Activated naive CD4-positive, alpha-beta T cell treated with anti-CD3 and anti-CD28 coated beads for 36 hours (primary cell): ENCODE measurements around the gene GAL3ST1. TPM values are rescaled to one million over a fixed set of nuclear protein-coding genes. Genes with fewer than 3 reads are reported as not detected.

ENCODE experiments used
- CTCF ChIA-PET: fragments of 350-600 bp; sonication (Branson Sonifier 250); formaldehyde crosslinking; loops from one replicate; lab custom pipeline; 2021; ENCODE audit warnings: antibody characterized with exemption; lab: Charles Lee
- DNase-seq: peaks from one replicate; pipeline ENCODE4 v3.0.0-alpha.2; 2020
- H3K27ac Mint-ChIP-seq: one replicate; pipeline ENCODE4 v1.8.0; 2021; ENCODE audit warnings: mild to moderate bottlenecking, mixed read lengths
- H3K27me3 Mint-ChIP-seq: one replicate; pipeline ENCODE4 v1.8.0; 2021; ENCODE audit warnings: low read depth, mixed read lengths
- H3K36me3 Mint-ChIP-seq: one replicate; pipeline ENCODE4 v1.8.0; 2021; ENCODE audit warnings: low read depth, mixed read lengths
- H3K4me1 Mint-ChIP-seq: one replicate; pipeline ENCODE4 v1.8.0; 2021; ENCODE audit warnings: low read depth, mixed read lengths
- H3K4me3 Mint-ChIP-seq: one replicate; pipeline ENCODE4 v1.8.0; 2021; ENCODE audit warnings: mild to moderate bottlenecking, moderate library complexity, mixed read lengths
- H3K9me3 Mint-ChIP-seq: one replicate; pipeline ENCODE4 v1.8.0; 2021; ENCODE audit warnings: mixed read lengths
- intact Hi-C: fragments of 100-400 bp; cut with micrococcal nuclease; formaldehyde crosslinking; loops from one replicate; pipeline ENCODE4 v1.15.1; 2023
- total RNA-seq, 2 experiments: library from RNA; stranded (reverse); gene quantifications; one replicate each; pipeline ENCODE4 v1.2.3, GENCODE V29; 2021

GAL3ST1 gene
- total RNA-seq, 2 experiments from 2014 or later, result 0.27 to 0.29 TPM

- CTCF ChIA-PET, result interaction anchor here (0.6 to 2.8 kb wide), 8 partner anchors 26 to 162 kb away, joined by 3 to 18 read pairs (median 3); no protein-coding TSS in a partner anchor
- Mint-ChIP-seq H3K4me1 (peaks cover 32% of the 10 kb centered on the region), H3K27ac (no peak overlapping the region), H3K4me3 (peak overlapping the region; percentile 74), H3K9me3 (no peaks in the 10 kb centered on the region), H3K36me3 (no peaks in the 10 kb centered on the region), H3K27me3 (no peaks in the 10 kb centered on the region)
- DNase-seq, result no peak
- intact Hi-C loops, result loop anchor here (2.0 to 10.0 kb wide), 3 partner anchors 15 to 293 kb away; partner anchors contain the start of gene SLC35E4
Observed at GRCh38 chr22:30607300-30607930, 33.0 kb upstream of the GAL3ST1 start.

GRCh38 chr22:30606455-30607299 is 32.2 kb upstream of the GAL3ST1 start, which contains the start of gene TCN2:
Gene TCN2 (plus strand): TSS chr22:30607174. CDS start chr22:30607332, 158 bp downstream.
- intact Hi-C loops, result loop anchor here (2.0 to 10.0 kb wide), 3 partner anchors 14 to 292 kb away; partner anchors contain the start of gene SLC35E4
- DNase-seq, result peak; percentile 78
- Mint-ChIP-seq H3K9me3 (peaks cover 1% of the 10 kb centered on the region), H3K4me3 (peak within 1 kb of the TSS; percentile 74), H3K36me3 (no peaks in the 10 kb centered on the region), H3K27ac (no peak within 1 kb of the TSS), H3K27me3 (no peaks in the 10 kb centered on the region), H3K4me1 (peaks cover 33% of the 10 kb centered on the region)
- CTCF ChIA-PET, result interaction anchor here (0.6 to 2.8 kb wide), 10 partner anchors 9 to 162 kb away, joined by 3 to 18 read pairs (median 4); partner anchors contain the start of gene PES1

GRCh38 chr22:30605449-30606110 is 31.1 kb upstream of the GAL3ST1 start:
- Mint-ChIP-seq H3K4me3 (no peak overlapping the region), H3K9me3 (peaks cover 1% of the 10 kb centered on the region), H3K27ac (no peak overlapping the region), H3K27me3 (no peaks in the 10 kb centered on the region), H3K36me3 (no peaks in the 10 kb centered on the region), H3K4me1 (peaks cover 33% of the 10 kb centered on the region)
- peak; percentile 69 for DNase-seq
- intact Hi-C loops, result loop anchor here (2.0 to 10.0 kb wide), 3 partner anchors 13 to 291 kb away; partner anchors contain the start of gene SLC35E4
- CTCF ChIA-PET, result interaction anchor here (0.6 to 2.8 kb wide), 10 partner anchors 10 to 161 kb away, joined by 3 to 18 read pairs (median 4); partner anchors contain the start of gene PES1

DNA sequence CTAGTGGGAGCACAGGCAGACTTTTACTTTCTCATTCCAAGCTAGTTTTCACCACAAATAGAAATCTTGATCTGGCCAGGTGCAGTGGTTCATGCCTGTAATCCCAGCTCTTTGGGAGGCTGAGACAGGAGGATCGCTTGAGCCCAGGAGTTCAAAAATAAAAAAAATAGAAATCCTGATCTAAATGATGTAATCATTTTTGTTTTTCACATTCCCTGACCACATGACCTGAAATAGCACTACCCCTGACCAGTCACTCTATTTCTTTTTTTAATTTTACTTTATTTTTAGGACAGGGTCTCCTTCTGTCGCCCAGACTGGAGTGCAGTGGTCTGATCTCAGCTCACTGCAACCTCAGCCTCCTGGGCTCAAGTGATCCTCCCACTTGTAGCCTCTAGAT is 30.3 kb upstream of the GAL3ST1 start:
- Mint-ChIP-seq H3K4me3 (no peak overlapping the region), H3K27me3 (no peaks in the 10 kb centered on the region), H3K36me3 (no peaks in the 10 kb centered on the region), H3K27ac (no peak overlapping the region), H3K9me3 (peaks cover 1% of the 10 kb centered on the region), H3K4me1 (peaks cover 33% of the 10 kb centered on the region)
- DNase-seq, result no peak
- CTCF ChIA-PET, result interaction anchor here (0.6 to 1.8 kb wide), 5 partner anchors 9 to 14 kb away, joined by 3 to 7 read pairs (median 3); partner anchors contain the start of gene PES1
- intact Hi-C loops, result loop anchor here (10.0 kb wide), 1 partner anchor 290 kb away; no protein-coding TSS in a partner anchor

- intact Hi-C loops, result loop anchor here (2.0 to 10.0 kb wide), 2 partner anchors 213 to 289 kb away; no protein-coding TSS in a partner anchor
- CTCF ChIA-PET, result interaction anchor here (1.1 to 1.8 kb wide), 3 partner anchors 8 to 13 kb away, joined by 3 to 7 read pairs (median 5); partner anchors contain the start of gene PES1
- no peak overlapping the region for H3K4me3 Mint-ChIP-seq
- peaks cover 1% of the 10 kb centered on the region for H3K9me3 Mint-ChIP-seq
- H3K27me3 Mint-ChIP-seq, result no peaks in the 10 kb centered on the region
- H3K4me1 Mint-ChIP-seq, result peaks cover 26% of the 10 kb centered on the region
- no peaks in the 10 kb centered on the region for H3K36me3 Mint-ChIP-seq
- no peak for DNase-seq
- H3K27ac Mint-ChIP-seq, result no peak overlapping the region
Observed at GRCh38 chr22:30603801-30604200, 29.3 kb upstream of the GAL3ST1 start.

- DNase-seq, result peak; percentile 26
- Mint-ChIP-seq H3K27ac (no peak overlapping the region), H3K36me3 (no peaks in the 10 kb centered on the region), H3K4me1 (peaks cover 13% of the 10 kb centered on the region), H3K9me3 (peaks cover 1% of the 10 kb centered on the region), H3K27me3 (no peaks in the 10 kb centered on the region), H3K4me3 (no peak overlapping the region)
- CTCF ChIA-PET, result interaction anchor here (0.7 to 1.7 kb wide), 4 partner anchors 11 to 210 kb away, joined by 3 to 4 read pairs (median 3); partner anchors contain the start of gene PES1
- intact Hi-C loops, result loop anchor here (2.0 to 10.0 kb wide), 2 partner anchors 211 to 287 kb away; no protein-coding TSS in a partner anchor
Observed at GRCh38 chr22:30602049-30602448, 27.6 kb upstream of the GAL3ST1 start.

- Mint-ChIP-seq H3K9me3 (peaks cover 1% of the 10 kb centered on the region), H3K27ac (no peak overlapping the region), H3K27me3 (no peaks in the 10 kb centered on the region), H3K4me3 (no peak overlapping the region), H3K36me3 (no peaks in the 10 kb centered on the region), H3K4me1 (peaks cover 9% of the 10 kb centered on the region)
- no peak for DNase-seq
- CTCF ChIA-PET, result interaction anchor here (0.6 to 1.7 kb wide), 8 partner anchors 10 to 760 kb away, joined by 3 to 6 read pairs (median 4); partner anchors contain the start of gene PES1
- intact Hi-C loops, result loop anchor here (10.0 kb wide), 1 partner anchor 287 kb away; no protein-coding TSS in a partner anchor
Observed at GRCh38 chr22:30601464-30601863, 27.0 kb upstream of the GAL3ST1 start.

- CTCF ChIA-PET, result interaction anchor here (0.6 to 1.7 kb wide), 7 partner anchors 12 to 760 kb away, joined by 3 to 6 read pairs (median 4); no protein-coding TSS in a partner anchor
- H3K27ac Mint-ChIP-seq, result no peak overlapping the region
- intact Hi-C loops, result loop anchor here (10.0 kb wide), 1 partner anchor 286 kb away; no protein-coding TSS in a partner anchor
Observed at GRCh38 chr22:30600921-30601320, 26.5 kb upstream of the GAL3ST1 start.

GRCh38 chr22:30598986-30599385 is 24.5 kb upstream of the GAL3ST1 start:
- Mint-ChIP-seq H3K4me3 (no peak overlapping the region), H3K4me1 (peaks cover 2% of the 10 kb centered on the region), H3K27me3 (no peaks in the 10 kb centered on the region), H3K36me3 (no peaks in the 10 kb centered on the region), H3K27ac (no peak overlapping the region), H3K9me3 (peaks cover 1% of the 10 kb centered on the region)
- CTCF ChIA-PET, result interaction anchor here (0.7 kb wide), 1 partner anchor 196 kb away, joined by 3 read pairs; no protein-coding TSS in a partner anchor
- intact Hi-C loops, result no loop called here
- DNase-seq, result no peak

More at GRCh38 chr22:30600921-30601320, 26.5 kb upstream of the GAL3ST1 start:
- Mint-ChIP-seq H3K27me3 (no peaks in the 10 kb centered on the region), H3K4me1 (peaks cover 6% of the 10 kb centered on the region), H3K4me3 (no peak overlapping the region), H3K9me3 (peaks cover 1% of the 10 kb centered on the region), H3K36me3 (no peaks in the 10 kb centered on the region)
- DNase-seq, result no peak

- H3K4me1 Mint-ChIP-seq, result peaks cover under 1% of the 10 kb centered on the region
- no peaks in the 10 kb centered on the region for H3K36me3 Mint-ChIP-seq
- CTCF ChIA-PET, result no interaction called here
- peaks cover under 1% of the 10 kb centered on the region for H3K9me3 Mint-ChIP-seq
- no peak overlapping the region for H3K27ac Mint-ChIP-seq
- no peaks in the 10 kb centered on the region for H3K27me3 Mint-ChIP-seq
- intact Hi-C loops, result no loop called here
- H3K4me3 Mint-ChIP-seq, result no peak overlapping the region
- no peak for DNase-seq
Observed at GRCh38 chr22:30596886-30597285, 22.4 kb upstream of the GAL3ST1 start.

DNA sequence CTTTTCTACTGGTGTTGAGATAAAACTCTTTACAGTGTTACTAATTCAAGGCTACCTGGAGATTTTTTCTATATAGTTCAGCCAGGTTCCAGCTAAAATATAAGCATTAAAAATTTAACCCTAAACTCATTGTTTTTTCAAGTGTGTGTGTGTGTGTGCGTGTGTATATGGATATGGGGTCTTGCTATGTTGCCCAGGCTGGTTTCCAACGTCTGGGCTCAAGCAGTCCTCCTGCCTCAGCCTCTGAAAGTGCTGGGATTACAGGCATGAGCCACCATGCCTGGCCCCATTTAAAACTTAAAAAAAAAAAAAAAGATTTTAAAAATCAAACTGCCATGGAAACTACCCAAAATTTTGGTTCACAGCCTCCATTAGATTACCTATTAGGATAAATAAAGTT is 21.7 kb upstream of the GAL3ST1 start:
- Mint-ChIP-seq H3K4me1 (no peaks in the 10 kb centered on the region), H3K36me3 (no peaks in the 10 kb centered on the region), H3K4me3 (no peak overlapping the region), H3K9me3 (no peaks in the 10 kb centered on the region), H3K27me3 (no peaks in the 10 kb centered on the region), H3K27ac (no peak overlapping the region)
- CTCF ChIA-PET, result interaction anchor here (0.7 to 1.0 kb wide), 2 partner anchors 8 to 139 kb away, joined by 3 read pairs; no protein-coding TSS in a partner anchor
- intact Hi-C loops, result no loop called here
- no peak for DNase-seq
